RWPE1 (cell line): ENCODE results near the gene MEGF8.
A peak's percentile ranks its signal among the peaks of the same experiment; 100 is the strongest.

ENCODE experiments used
- CTCF ChIA-PET: fragments of 350-600 bp; sonication (Branson Sonifier 250); formaldehyde crosslinking; extraction: SDS; loops from one replicate; lab custom pipeline; 2021; lab: Yijun Ruan, JAX
- POLR2A ChIA-PET: fragments of 400-600 bp; formaldehyde crosslinking; extraction: SDS; loops from one replicate; lab custom pipeline; 2020; ENCODE audit warnings: antibody characterized with exemption; ENCODE audit not compliant: low non-redundant PET; lab: Yijun Ruan, JAX
- DNase-seq: peaks from one replicate; pipeline ENCODE4 v3.0.0; 2012; ENCODE audit warnings: low spot score
- H3K27ac ChIP-seq: fragments of 450-650 bp; 2 replicates; pipeline ENCODE4 v1.5.1; 2017
- TF ChIP-seq, protein P1 (sequence below): fragments of 450-650 bp; conservative IDR thresholded peaks from 2 replicates; pipeline ENCODE4 v1.5.1; 2017; ENCODE audit warnings: low read depth, mild to moderate bottlenecking

Gene MEGF8

DNA sequence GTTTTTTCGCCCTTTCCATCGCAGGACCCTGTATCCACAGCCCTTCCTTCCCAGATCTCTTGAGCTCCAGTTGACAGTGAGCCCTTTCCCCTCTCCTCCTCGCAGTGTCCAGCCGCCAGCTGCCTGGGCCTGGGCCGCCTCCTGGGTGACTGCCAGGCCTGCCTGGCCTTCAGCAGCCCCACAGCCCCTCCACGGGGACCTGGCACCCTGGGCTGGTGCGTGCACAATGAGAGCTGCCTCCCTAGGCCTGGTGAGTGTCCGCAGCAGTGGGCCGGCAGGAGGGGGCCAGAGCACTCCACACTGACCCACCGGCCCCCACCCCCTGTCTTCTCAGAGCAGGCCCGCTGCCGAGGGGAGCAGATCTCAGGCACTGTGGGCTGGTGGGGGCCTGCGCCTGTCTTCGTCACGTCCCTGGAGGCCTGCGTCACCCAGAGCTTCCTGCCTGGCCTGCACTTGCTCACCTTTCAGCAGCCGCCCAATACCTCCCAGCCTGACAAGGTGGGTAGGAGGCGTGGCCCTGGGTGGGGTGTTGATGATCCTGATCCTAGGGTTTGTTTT lies 19.0 kb downstream of the MEGF8 start:
- CTCF ChIA-PET: interaction anchor here (0.6 kb wide), 1 partner anchor 18 kb away, joined by 3 read pairs; no protein-coding TSS in a partner anchor
- POLR2A ChIA-PET: no interaction called here
- no peak overlapping the region; the same call in 1 of the 2 replicates for H3K27ac ChIP-seq
- no peak for DNase-seq
- TF ChIP-seq, protein P1, sequence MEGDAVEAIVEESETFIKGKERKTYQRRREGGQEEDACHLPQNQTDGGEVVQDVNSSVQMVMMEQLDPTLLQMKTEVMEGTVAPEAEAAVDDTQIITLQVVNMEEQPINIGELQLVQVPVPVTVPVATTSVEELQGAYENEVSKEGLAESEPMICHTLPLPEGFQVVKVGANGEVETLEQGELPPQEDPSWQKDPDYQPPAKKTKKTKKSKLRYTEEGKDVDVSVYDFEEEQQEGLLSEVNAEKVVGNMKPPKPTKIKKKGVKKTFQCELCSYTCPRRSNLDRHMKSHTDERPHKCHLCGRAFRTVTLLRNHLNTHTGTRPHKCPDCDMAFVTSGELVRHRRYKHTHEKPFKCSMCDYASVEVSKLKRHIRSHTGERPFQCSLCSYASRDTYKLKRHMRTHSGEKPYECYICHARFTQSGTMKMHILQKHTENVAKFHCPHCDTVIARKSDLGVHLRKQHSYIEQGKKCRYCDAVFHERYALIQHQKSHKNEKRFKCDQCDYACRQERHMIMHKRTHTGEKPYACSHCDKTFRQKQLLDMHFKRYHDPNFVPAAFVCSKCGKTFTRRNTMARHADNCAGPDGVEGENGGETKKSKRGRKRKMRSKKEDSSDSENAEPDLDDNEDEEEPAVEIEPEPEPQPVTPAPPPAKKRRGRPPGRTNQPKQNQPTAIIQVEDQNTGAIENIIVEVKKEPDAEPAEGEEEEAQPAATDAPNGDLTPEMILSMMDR: no peak

DNA sequence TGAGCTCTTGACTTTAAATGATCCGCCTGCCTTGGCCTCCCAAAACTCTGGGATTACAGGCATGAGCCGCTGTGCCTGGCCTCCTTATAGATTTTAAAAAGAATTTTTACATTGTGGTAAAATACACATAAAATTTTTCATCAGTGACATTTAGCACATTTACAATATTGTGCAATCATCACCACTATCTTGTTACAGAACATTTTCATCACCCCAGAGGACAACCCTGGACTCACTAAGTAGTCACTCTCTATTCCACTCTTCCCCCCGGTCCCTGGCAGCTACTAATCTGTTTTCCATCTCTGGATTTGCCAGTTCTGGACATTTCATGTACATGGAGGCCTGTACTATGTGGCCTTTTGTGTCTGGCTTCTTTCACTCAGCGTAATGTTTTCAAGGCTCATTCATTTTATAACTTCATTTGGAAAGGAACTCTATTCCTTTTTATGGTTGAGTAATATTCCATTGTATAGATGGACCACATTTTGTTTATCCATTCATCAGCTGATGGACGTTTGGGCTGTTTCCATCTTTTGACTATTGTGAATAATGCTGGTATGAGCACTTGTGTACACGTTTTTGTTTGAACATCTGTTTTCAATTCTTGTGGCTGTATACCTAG lies 19.9 kb downstream of the MEGF8 start:
- ChIA-PET POLR2A (no interaction called here), CTCF (interaction anchor here (0.6 kb wide), 1 partner anchor 40 kb away, joined by 3 read pairs; no protein-coding TSS in a partner anchor)
- TF ChIP-seq, protein P1: no peak
- DNase-seq: no peak
- no peak overlapping the region for H3K27ac ChIP-seq

DNA sequence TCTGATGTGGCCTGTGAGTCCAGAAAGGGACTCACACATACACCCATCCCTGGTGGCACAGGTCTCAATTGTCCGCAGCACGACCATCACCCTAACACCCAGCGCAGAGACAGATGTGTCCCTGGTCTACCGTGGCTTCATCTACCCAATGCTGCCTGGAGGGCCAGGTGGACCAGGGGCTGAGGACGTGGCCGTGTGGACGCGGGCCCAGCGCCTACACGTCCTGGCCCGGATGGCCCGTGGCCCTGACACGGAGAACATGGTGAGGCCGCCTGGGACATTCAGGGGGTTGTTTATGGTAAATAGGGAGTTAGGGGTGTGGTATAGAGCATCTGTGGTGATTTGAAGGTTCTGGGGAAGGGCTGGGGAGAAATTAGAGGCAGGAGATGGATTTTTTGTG lies 22.8 kb downstream of the MEGF8 start:
- TF ChIP-seq, protein P1: no peak
- DNase-seq: no peak
- CTCF ChIA-PET: no interaction called here

DNA sequence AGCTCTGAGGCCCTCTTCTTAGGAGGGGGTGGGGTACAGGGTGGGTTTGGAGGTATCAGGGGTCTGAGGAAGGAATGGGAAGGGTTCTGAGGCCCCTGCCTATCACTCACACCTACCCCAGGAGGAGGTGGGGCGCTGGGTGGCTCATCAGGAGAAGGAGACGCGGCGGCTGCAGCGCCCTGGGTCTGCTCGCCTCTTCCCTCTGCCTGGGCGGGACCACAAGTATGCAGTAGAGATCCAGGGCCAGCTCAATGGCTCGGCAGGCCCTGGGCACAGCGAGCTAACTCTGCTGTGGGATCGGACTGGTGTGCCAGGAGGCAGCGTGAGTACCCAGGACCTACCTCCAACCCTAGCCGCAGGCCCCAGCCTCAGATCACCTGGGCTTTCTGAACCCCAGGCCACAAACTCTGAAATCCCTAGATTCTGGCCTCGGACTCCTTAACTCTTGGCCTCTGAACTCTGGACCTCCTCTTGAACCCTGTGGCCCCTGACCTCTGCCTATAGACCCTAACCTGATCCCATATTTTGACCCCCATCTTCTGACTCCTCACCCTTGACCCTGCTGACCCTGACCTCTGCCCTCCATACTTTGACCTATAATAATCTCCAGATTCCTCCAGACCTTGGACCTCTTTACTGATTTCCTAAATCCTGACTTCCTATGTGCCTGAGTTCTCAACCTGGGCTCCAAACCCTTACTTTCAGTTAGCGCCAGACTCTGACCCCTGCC lies 24.1 kb downstream of the MEGF8 start:
- no peak for DNase-seq
- no peak overlapping the region for H3K27ac ChIP-seq
- POLR2A ChIA-PET: no interaction called here
- CTCF ChIA-PET: no interaction called here
- TF ChIP-seq, protein P1: no peak

More for the DNA sequence above, 22.8 kb downstream of the MEGF8 start:
- POLR2A ChIA-PET: no interaction called here
- H3K27ac ChIP-seq: no peak overlapping the region

DNA sequence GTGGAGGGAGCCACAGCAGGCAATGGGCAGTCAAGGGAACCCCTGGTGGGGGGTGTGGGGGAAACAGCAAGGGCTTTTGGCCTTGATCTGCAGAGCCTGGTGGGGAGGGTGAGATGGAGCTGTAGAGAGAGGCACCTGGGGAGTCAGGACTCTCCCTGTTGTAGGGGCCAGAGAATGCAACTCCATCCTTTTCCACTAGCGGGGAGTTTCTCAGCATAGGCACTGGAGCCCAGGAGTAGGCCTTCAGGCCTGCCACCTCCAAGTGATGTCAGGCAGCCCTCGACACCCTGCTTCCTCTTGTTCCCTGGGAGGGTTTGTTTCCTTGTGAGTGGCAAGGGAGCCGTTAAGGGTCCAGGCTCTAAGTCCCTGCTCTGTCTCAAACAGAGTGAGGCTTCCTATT lies 25.0 kb downstream of the MEGF8 start:
- ChIA-PET CTCF (interaction anchor here (1.0 kb wide), 1 partner anchor 70 kb away, joined by 3 read pairs; no protein-coding TSS in a partner anchor), POLR2A (no interaction called here)
- TF ChIP-seq, protein P1: no peak
- no peak for DNase-seq
- H3K27ac ChIP-seq: no peak overlapping the region

DNA sequence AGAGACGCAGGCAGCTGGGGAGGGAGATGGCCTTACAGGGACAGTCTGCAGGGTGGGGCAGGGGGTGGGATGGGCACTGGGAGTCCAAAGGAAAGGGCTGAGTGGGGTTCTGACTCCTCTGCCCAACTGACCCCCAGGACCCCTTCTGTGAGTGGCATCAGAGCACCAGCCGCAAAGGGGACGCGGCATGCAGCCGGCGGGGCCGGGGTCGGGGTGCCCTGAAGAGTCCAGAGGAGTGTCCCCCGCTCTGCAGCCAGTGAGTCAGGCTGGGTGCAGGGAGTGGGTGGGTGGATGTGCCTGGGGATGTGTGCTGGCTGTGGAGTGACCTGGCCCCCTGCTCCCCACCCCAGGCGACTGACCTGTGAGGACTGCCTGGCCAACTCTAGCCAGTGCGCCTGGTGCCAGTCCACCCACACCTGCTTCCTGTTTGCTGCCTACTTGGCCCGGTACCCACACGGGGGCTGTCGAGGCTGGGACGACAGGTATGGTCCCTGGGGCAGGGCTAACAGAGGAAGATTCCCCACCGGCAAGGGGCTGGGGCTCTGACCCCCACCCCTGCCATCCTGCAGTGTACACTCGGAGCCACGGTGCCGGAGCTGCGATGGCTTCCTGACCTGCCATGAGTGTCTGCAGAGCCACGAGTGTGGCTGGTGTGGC lies 25.8 kb downstream of the MEGF8 start:
- ChIA-PET CTCF (interaction anchor here (0.6 to 1.0 kb wide), 2 partner anchors 69 to 1892 kb away, joined by 3 to 6 read pairs; no protein-coding TSS in a partner anchor), POLR2A (no interaction called here)
- TF ChIP-seq, protein P1: no peak
- no peak for DNase-seq
- 0 out of 2 replicates have a peak overlapping the region, but pooled peaks have one; percentile 33 for H3K27ac ChIP-seq
